ENCODE data around the gene CTXND1.

- TF ChIP-seq CTCF (conservative IDR thresholded peaks at IDR 0.05; ENCODE audit: low read depth in 2 of 2) (no peak), CREB1 (CRISPR knock-in tag; IDR thresholded peaks at IDR 0.05; ENCODE audit: low read depth) (no peak), ZNF331 (CRISPR knock-in tag; IDR thresholded peaks at IDR 0.05; ENCODE audit: low read depth) (no peak), EZH2phosphoT487 (IDR thresholded peaks at IDR 0.05; ENCODE audit: unreplicated experiment) (no peak), POLR2AphosphoS5 (IDR thresholded peaks at IDR 0.05; ENCODE audit: low read depth) (no peak), REST (IDR thresholded peaks at IDR 0.05; ENCODE audit: unreplicated experiment) (no peak), JUNB (IDR thresholded peaks at IDR 0.05; ENCODE audit: unreplicated experiment) (no peak), EZH2 (IDR thresholded peaks at IDR 0.05; ENCODE audit: low read depth, unreplicated experiment) (no peak), ZNF462 (CRISPR knock-in tag; IDR thresholded peaks at IDR 0.05) (no peak), STAT1 (IDR thresholded peaks at IDR 0.05; ENCODE audit: unreplicated experiment) (no peak), ETS1 (IDR thresholded peaks at IDR 0.05) (no peak), ZNF114 (CRISPR knock-in tag; IDR thresholded peaks at IDR 0.05) (no peak), NANOG (IDR thresholded peaks at IDR 0.05; ENCODE audit: borderline replicate concordance) (no peak)
Measured at GRCh38 chr15:80155001-80155377, 97.0 kb downstream of the CTXND1 start.

All from GM23338 (cell line).